IMR-90 (cell line): Measurements from ENCODE around the gene ACSS1. TPM values are rescaled to one million over a fixed set of nuclear protein-coding genes. Genes with fewer than 3 reads are reported as not detected.

Source experiments
- ATAC-seq: fragments of 200-7000 bp; cut with Tn5 transposase; 2 replicates; pipeline ENCODE4 v1.9.1; 2020; ENCODE audit warnings: low read depth, mild to moderate bottlenecking, moderate library complexity
- BruUV-seq: library from RNA; stranded (reverse); fragments of 400-500 nt; replicated peaks from 2 replicates; lab custom pipeline; 2021; lab: Mats Ljungman, UMichigan
- CTCF ChIA-PET: fragments of 300-600 bp; formaldehyde crosslinking; extraction: SDS; loops from one replicate; lab custom pipeline; 2021; ENCODE audit warnings: antibody characterized with exemption; lab: Yijun Ruan, JAX
- POLR2A ChIA-PET: fragments of 300-600 bp; sonication (Branson Sonifier 250); formaldehyde crosslinking; loops from one replicate; lab custom pipeline; 2022; ENCODE audit warnings: antibody characterized with exemption; ENCODE audit not compliant: unreplicated experiment; lab: Charles Lee
- DNase-seq: peaks from one replicate; pipeline ENCODE4 v3.0.0; 2013
- H2AFZ ChIP-seq: replicated peaks from 2 replicates; pipeline ENCODE3; 2013; ENCODE audit warnings: low read length, mild to moderate bottlenecking; ENCODE audit not compliant: poor library complexity
- H2AK5ac ChIP-seq: 2 replicates; pipeline ENCODE4 v1.6.1; 2013; ENCODE audit warnings: low read depth, low read length, inconsistent platforms
- H2AK9ac ChIP-seq: replicated peaks from 2 replicates; pipeline ENCODE3; 2013; ENCODE audit warnings: mild to moderate bottlenecking, low read depth, low read length, moderate library complexity; ENCODE audit not compliant: poor library complexity
- H2BK120ac ChIP-seq: 2 replicates; pipeline ENCODE4 v1.6.1; 2013; ENCODE audit warnings: low read depth, low read length, inconsistent platforms
- H2BK15ac ChIP-seq: 3 replicates; pipeline ENCODE4 v1.6.1; 2013; ENCODE audit warnings: low read depth, low read length, inconsistent platforms
- H2BK20ac ChIP-seq: 2 replicates; pipeline ENCODE4 v1.6.1; 2013; ENCODE audit warnings: low read depth, mild to moderate bottlenecking, inconsistent platforms, low read length, moderate library complexity
- H2BK5ac ChIP-seq: 2 replicates; pipeline ENCODE4 v1.6.1; 2013; ENCODE audit warnings: mild to moderate bottlenecking, low read depth, low read length, inconsistent platforms; ENCODE audit not compliant: poor library complexity, severe bottlenecking
- H3K14ac ChIP-seq: replicated peaks from 2 replicates; pipeline ENCODE4 v1.6.1; 2013; ENCODE audit warnings: low read depth, low read length, inconsistent platforms
- H3K18ac ChIP-seq: 2 replicates; pipeline ENCODE4 v1.6.1; 2013; ENCODE audit warnings: low read depth, low read length, control low read depth
- H3K23ac ChIP-seq: 2 replicates; pipeline ENCODE4 v1.6.1; 2013; ENCODE audit warnings: low read depth, low read length, inconsistent platforms
- H3K27ac ChIP-seq: 2 replicates; pipeline ENCODE4 v1.5.1; 2013; ENCODE audit warnings: mild to moderate bottlenecking, control low read depth, low read length; ENCODE audit not compliant: insufficient read depth
- H3K27me3 ChIP-seq: 2 replicates; pipeline ENCODE4 v1.6.1; 2013; ENCODE audit warnings: low read length; ENCODE audit not compliant: control insufficient read depth, insufficient read depth
- H3K36me3 ChIP-seq: 2 replicates; pipeline ENCODE4 v1.6.1; 2013; ENCODE audit warnings: low read length, mixed read lengths; ENCODE audit not compliant: control insufficient read depth, insufficient read depth
- H3K4ac ChIP-seq: 2 replicates; pipeline ENCODE4 v1.6.1; 2013; ENCODE audit warnings: low read depth, low read length, inconsistent platforms
- H3K4me1 ChIP-seq: 2 replicates; pipeline ENCODE4 v1.6.1; 2013; ENCODE audit warnings: low read length, mixed read lengths; ENCODE audit not compliant: control insufficient read depth, insufficient read depth
- H3K4me2 ChIP-seq: 2 replicates; pipeline ENCODE4 v1.6.1; 2013; ENCODE audit warnings: low read depth, mild to moderate bottlenecking, control low read depth, low read length, moderate library complexity
- H3K4me3 ChIP-seq: 2 replicates; pipeline ENCODE4 v1.5.1; 2013; ENCODE audit warnings: low read depth, mild to moderate bottlenecking, control low read depth, low read length, moderate library complexity; ENCODE audit not compliant: insufficient read depth
- H3K56ac ChIP-seq: 2 replicates; pipeline ENCODE4 v1.6.1; 2013; ENCODE audit warnings: low read length, inconsistent platforms; ENCODE audit not compliant: insufficient read depth; ENCODE audit errors: extremely low read depth
- H3K79me1 ChIP-seq, 2 experiments: 2 replicates each; pipeline ENCODE4 v1.6.1; 2013; ENCODE audit warnings: low read length in 2 of 2, inconsistent platforms in 1 of 2, low read depth in 1 of 2
- H3K9ac ChIP-seq: 2 replicates; pipeline ENCODE4 v1.6.1; 2013; ENCODE audit warnings: low read depth, low read length, control low read depth
- H3K9me1 ChIP-seq: 2 replicates; pipeline ENCODE4 v1.6.1; 2013; ENCODE audit warnings: low read length, inconsistent platforms; ENCODE audit not compliant: insufficient read depth
- H3K9me3 ChIP-seq: 2 replicates; pipeline ENCODE4 v1.6.1; 2013; ENCODE audit warnings: low read length; ENCODE audit not compliant: control insufficient read depth, insufficient read depth
- H4K20me1 ChIP-seq: 2 replicates; pipeline ENCODE4 v1.6.1; 2013; ENCODE audit warnings: low read length, inconsistent platforms; ENCODE audit not compliant: insufficient read depth
- H4K5ac ChIP-seq: 2 replicates; pipeline ENCODE4 v1.6.1; 2013; ENCODE audit warnings: mild to moderate bottlenecking, low read depth, low read length, control low read depth
- H4K8ac ChIP-seq, 2 experiments: 2 replicates each; pipeline ENCODE4 v1.6.1; 2013; ENCODE audit warnings: low read depth in 2 of 2, low read length in 2 of 2, control low read depth in 1 of 2, inconsistent platforms in 1 of 2
- H4K91ac ChIP-seq: 2 replicates; pipeline ENCODE4 v1.6.1; 2013; ENCODE audit warnings: low read depth, low read length, inconsistent platforms; ENCODE audit not compliant: insufficient read depth
- BHLHE40 ChIP-seq: fragments of 150-350 bp; IDR thresholded peaks from 2 replicates; pipeline ENCODE4 v1.6.1; 2016; ENCODE audit warnings: mild to moderate bottlenecking, low read depth, low read length
- CEBPB ChIP-seq: IDR thresholded peaks from 2 replicates; pipeline ENCODE4 v1.6.1; 2012; ENCODE audit warnings: low read depth, low read length, improper control_type of control experiment
- CHD1 ChIP-seq: IDR thresholded peaks from 2 replicates; pipeline ENCODE4 v1.6.1; 2012; ENCODE audit warnings: low read depth, low read length, improper control_type of control experiment
- FOS ChIP-seq: fragments of 150-350 bp; IDR thresholded peaks from 2 replicates; pipeline ENCODE4 v1.6.1; 2016; ENCODE audit warnings: low read depth, low read length
- MAFK ChIP-seq: IDR thresholded peaks from 2 replicates; pipeline ENCODE4 v1.6.1; 2012; ENCODE audit warnings: low read depth, low read length, improper control_type of control experiment
- MAZ ChIP-seq: IDR thresholded peaks from 2 replicates; pipeline ENCODE4 v1.6.1; 2012; ENCODE audit warnings: low read depth, mild to moderate bottlenecking, low read length, improper control_type of control experiment, moderate library complexity, borderline replicate concordance
- NFE2L2 ChIP-seq: fragments of 150-350 bp; IDR thresholded peaks from 2 replicates; pipeline ENCODE4 v1.6.1; 2016; ENCODE audit warnings: low read depth, mild to moderate bottlenecking, low read length
- POLR2A ChIP-seq: IDR thresholded peaks from 2 replicates; pipeline ENCODE4 v1.6.1; 2012; ENCODE audit warnings: mild to moderate bottlenecking, low read depth, low read length
- RAD21 ChIP-seq: IDR thresholded peaks from 2 replicates; pipeline ENCODE4 v1.6.1; 2012; ENCODE audit warnings: low read length, improper control_type of control experiment
- RFX5 ChIP-seq: IDR thresholded peaks from 2 replicates; pipeline ENCODE4 v1.8.0; 2012; ENCODE audit warnings: low read depth, mild to moderate bottlenecking, low read length, moderate library complexity
- SMC3 ChIP-seq: fragments of 150-350 bp; IDR thresholded peaks from 2 replicates; pipeline ENCODE4 v1.6.1; 2016; ENCODE audit warnings: low read depth, mild to moderate bottlenecking, antibody characterized with exemption, low read length, moderate library complexity
- USF2 ChIP-seq: fragments of 150-350 bp; IDR thresholded peaks from 2 replicates; pipeline ENCODE4 v1.6.1; 2017; ENCODE audit warnings: mild to moderate bottlenecking, antibody characterized with exemption, low read length, low read depth
- WGBS, 2 experiments: methylation state at CpG; one replicate each; pipeline versions ENCODE4 v1.1.5 to v1.1.7; 2013; ENCODE audit warnings: missing lambda C conversion rate in 2 of 2; ENCODE audit not compliant: insufficient read length in 1 of 2; ENCODE audit errors: extremely low coverage in 2 of 2; 5-methylcytosine and 5-hydroxymethylcytosine counted together
- dilution Hi-C: fragments of 300-500 bp; cut with HindIII; formaldehyde crosslinking; loops from one replicate; pipeline ENCODE4 v1.14.3; 2018; ENCODE audit warnings: low sequenced_read_pairs; ENCODE audit not compliant: unreplicated experiment
- in situ Hi-C: fragments of 300-500 bp; cut with MboI; formaldehyde crosslinking; loops from 3 replicates; pipeline ENCODE4 v1.14.3; 2019; ENCODE audit warnings: low sequenced_read_pairs, inconsistent platforms, mixed read lengths
- intact Hi-C: fragments of 100-400 bp; cut with micrococcal nuclease; formaldehyde crosslinking; loops from 2 replicates; pipeline ENCODE4 v1.10.0; 2022
- polyA plus RNA-seq, 3 experiments: library from polyadenylated mRNA; depleted of rRNA; stranded (reverse); fragments of >200 nt; gene quantifications; 2 replicates each; pipeline ENCODE4 v1.2.3, GENCODE V29; 2012; ENCODE audit warnings: low replicate concordance in 1 of 3
- total RNA-seq: library from RNA; depleted of rRNA; stranded (reverse); fragments of >200 nt; gene quantifications from 2 replicates; pipeline ENCODE4 v1.2.3, GENCODE V29; 2012

ACSS1 gene
- total and polyA plus RNA-seq, 2 of the 4 experiments (the other 2 are of a cell fraction): 0.72 to 1.2 TPM

- H3K79me1 ChIP-seq: no peaks in the 10 kb centered on the region
- no peaks in the 10 kb centered on the region for H3K9me1 ChIP-seq
- ChIA-PET POLR2A (interaction anchor here (0.6 kb wide), 1 partner anchor 63 kb away, joined by 6 read pairs; no protein-coding TSS in a partner anchor), CTCF (no interaction called here)
- no peak overlapping the region for H3K23ac ChIP-seq
- H2AK5ac ChIP-seq: no peak overlapping the region
- dilution Hi-C loops (no loop called here), intact Hi-C loops (no loop called here), in situ Hi-C loops (loop anchor here (5.0 to 10.0 kb wide), 2 partner anchors 64 to 194 kb away; no protein-coding TSS in a partner anchor)
- H3K18ac ChIP-seq: no peak overlapping the region
- no peak overlapping the region for H3K4me2 ChIP-seq
- H3K9ac ChIP-seq: no peak overlapping the region
- no peak for ATAC-seq
- no peak overlapping the region for H2AFZ ChIP-seq
- H3K9me3 ChIP-seq: no peaks in the 10 kb centered on the region
- WGBS, 2 experiments: 68% methylated on average over 2 of the region's 7 CpGs; no CpG with 5 or more reads in 1 of the 2 experiments
- H4K5ac ChIP-seq: no peak overlapping the region
- H3K56ac ChIP-seq: no peak overlapping the region
- no peak overlapping the region for H2AK9ac ChIP-seq
- no peak overlapping the region for H3K27ac ChIP-seq
- DNase-seq: no peak
- no peak overlapping the region for H3K4ac ChIP-seq
- H3K27me3 ChIP-seq: peaks cover 74% of the 10 kb centered on the region
- H2BK15ac ChIP-seq: no peak overlapping the region
- H3K4me1 ChIP-seq: peaks cover 6% of the 10 kb centered on the region; the same call in 1 of the 2 replicates
- H2BK120ac ChIP-seq: no peak overlapping the region
- H3K14ac ChIP-seq: no peak overlapping the region
- H3K36me3 ChIP-seq: no peaks in the 10 kb centered on the region
- no peak overlapping the region for H4K8ac ChIP-seq
- H2BK5ac ChIP-seq: no peak overlapping the region
- no peak overlapping the region for H2BK20ac ChIP-seq
- no peak for TF ChIP-seq MAZ
- no peak for TF ChIP-seq RFX5
- no peak for TF ChIP-seq CHD1
- no peak for TF ChIP-seq POLR2A
- TF ChIP-seq SMC3: no peak
- TF ChIP-seq CEBPB: no peak
- TF ChIP-seq BHLHE40: no peak
- TF ChIP-seq RAD21: no peak
- no peak for TF ChIP-seq USF2
- no peak for TF ChIP-seq MAFK
- TF ChIP-seq FOS: no peak
- TF ChIP-seq NFE2L2: no peak
- BruUV-seq: no TSS peak
- H3K4me3 ChIP-seq: no peak overlapping the region
- H4K91ac ChIP-seq: no peak overlapping the region
- no peaks in the 10 kb centered on the region; the same call in 1 of the 2 replicates for H4K20me1 ChIP-seq
Measured at GRCh38 chr20:25061103-25061799, 3.3 kb upstream of the ACSS1 start.
